H1 (cell line): ENCODE data around the gene PILRB. TPM values are rescaled to one million over a fixed set of nuclear protein-coding genes. Genes with fewer than 3 reads are reported as not detected.

Experiments used
- CTCF ChIA-PET: fragments of 300-600 bp; sonication (Branson Sonifier 250); formaldehyde crosslinking; loops from one replicate; lab custom pipeline; 2021; ENCODE audit not compliant: partially characterized antibody; lab: Charles Lee
- POLR2A ChIA-PET: fragments of 300-600 bp; sonication (Branson Sonifier 250); formaldehyde crosslinking; loops from one replicate; lab custom pipeline; 2021; ENCODE audit warnings: inconsistent platforms; ENCODE audit not compliant: partially characterized antibody; lab: Charles Lee
- DNase-seq, 2 experiments: peaks; one replicate each; pipeline versions ENCODE4 v3.0.0 to v3.0.0-alpha.2; 2010 to 2022; ENCODE audit warnings: low spot score in 2 of 2, low read depth in 1 of 2, mixed read lengths in 1 of 2
- FAIRE-seq: peaks from 2 replicates; lab custom pipeline; 2011; peaks lifted over from hg19 to GRCh38; lab: Jason Lieb, UNC
- H2AFZ ChIP-seq: 2 replicates; pipeline ENCODE4 v1.8.1; 2012; ENCODE audit warnings: low read length, inconsistent platforms
- H2AK5ac ChIP-seq: 2 replicates; pipeline ENCODE4 v1.6.1; 2013; ENCODE audit warnings: low read depth, low read length
- H2BK120ac ChIP-seq: replicated peaks from 2 replicates; pipeline ENCODE3; 2013; ENCODE audit warnings: low read depth, low read length, inconsistent platforms
- H2BK12ac ChIP-seq: 2 replicates; pipeline ENCODE4 v1.6.1; 2013; ENCODE audit warnings: low read depth, low read length
- H2BK15ac ChIP-seq: 2 replicates; pipeline ENCODE4 v1.6.1; 2013; ENCODE audit warnings: low read length
- H2BK20ac ChIP-seq: 2 replicates; pipeline ENCODE4 v1.6.1; 2013; ENCODE audit warnings: low read length
- H2BK5ac ChIP-seq: 2 replicates; pipeline ENCODE4 v1.6.1; 2013; ENCODE audit warnings: low read depth, low read length
- H3K14ac ChIP-seq: 2 replicates; pipeline ENCODE4 v1.6.1; 2013; ENCODE audit warnings: inconsistent platforms; ENCODE audit not compliant: insufficient read length
- H3K18ac ChIP-seq: 2 replicates; pipeline ENCODE4 v1.6.1; 2013; ENCODE audit warnings: low read length; ENCODE audit errors: extremely low read depth
- H3K23ac ChIP-seq: 2 replicates; pipeline ENCODE4 v1.6.1; 2013; ENCODE audit warnings: inconsistent platforms; ENCODE audit not compliant: insufficient read length
- H3K23me2 ChIP-seq: 2 replicates; pipeline ENCODE4 v1.6.1; 2013; ENCODE audit warnings: low read depth, low read length
- H3K27ac ChIP-seq: 2 replicates; pipeline ENCODE4 v1.6.1; 2011; ENCODE audit warnings: low read depth, low read length, inconsistent platforms
- H3K27me3 ChIP-seq, 4 experiments: replicated peaks in 1 of 4; 1 replicate in 1 of 4; 2 replicates in 3 of 4; pipeline versions ENCODE4 v1.6.1 to v1.8.1; 2011 to 2013; ENCODE audit warnings: low read length in 3 of 4, mild to moderate bottlenecking in 3 of 4, inconsistent platforms in 2 of 4, mixed read lengths in 2 of 4, moderate library complexity in 1 of 4; ENCODE audit not compliant: control insufficient read depth in 3 of 4, insufficient read depth in 3 of 4; ENCODE audit errors: extremely low read depth in 1 of 4
- H3K36me3 ChIP-seq, 4 experiments: 2 replicates each; pipeline versions ENCODE4 v1.6.1 to v1.8.1; 2011 to 2013; ENCODE audit warnings: mild to moderate bottlenecking in 4 of 4, low read length in 3 of 4, moderate library complexity in 2 of 4, control low read depth in 1 of 4, inconsistent platforms in 1 of 4; ENCODE audit not compliant: insufficient read depth in 4 of 4, control insufficient read depth in 2 of 4
- H3K4ac ChIP-seq: replicated peaks from 2 replicates; pipeline ENCODE3; 2013; ENCODE audit warnings: low read length, low read depth, mixed read lengths, inconsistent platforms; ENCODE audit not compliant: insufficient read length
- H3K4me1 ChIP-seq, 4 experiments: replicated peaks in 1 of 4; 1 replicate in 1 of 4; 2 replicates in 3 of 4; pipeline versions ENCODE4 v1.6.1 to v1.8.1; 2011 to 2013; ENCODE audit warnings: low read length in 3 of 4, inconsistent platforms in 2 of 4, mixed read lengths in 1 of 4; ENCODE audit not compliant: insufficient read depth in 4 of 4, control insufficient read depth in 3 of 4
- H3K4me2 ChIP-seq, 2 experiments: 2 replicates each; pipeline versions ENCODE4 v1.6.1 to v1.8.1; 2011 to 2013; ENCODE audit warnings: low read depth in 2 of 2, low read length in 2 of 2, control low read depth in 1 of 2, inconsistent platforms in 1 of 2, mild to moderate bottlenecking in 1 of 2; ENCODE audit not compliant: insufficient read depth in 1 of 2
- H3K4me3 ChIP-seq, 4 experiments: fragments of 200-600, 300-600 bp in 1 of 4; sonication (generic), shearing (Covaris generic), sonication (Bioruptor Twin) in 1 of 4; 2 replicates each; pipeline versions ENCODE4 v1.5.1 to v1.8.1; 2011 to 2016; ENCODE audit warnings: low read length in 4 of 4, low read depth in 3 of 4, control low read depth in 2 of 4, inconsistent platforms in 2 of 4, mild to moderate bottlenecking in 2 of 4, mixed read lengths in 1 of 4, moderate library complexity in 1 of 4; ENCODE audit not compliant: insufficient read depth in 2 of 4; ENCODE audit errors: extremely low read depth in 1 of 4
- H3K56ac ChIP-seq: replicated peaks from 2 replicates; pipeline ENCODE3; 2013; ENCODE audit warnings: low read depth, mild to moderate bottlenecking, mixed read lengths, low read length, inconsistent platforms; ENCODE audit not compliant: insufficient read length
- H3K79me1 ChIP-seq: 2 replicates; pipeline ENCODE4 v1.6.1; 2013; ENCODE audit warnings: low read depth, low read length, control low read depth
- H3K79me2 ChIP-seq, 2 experiments: 2 replicates each; pipeline versions ENCODE4 v1.6.1 to v1.8.1; 2012 to 2013; ENCODE audit warnings: low read length in 2 of 2, mild to moderate bottlenecking in 2 of 2, inconsistent platforms in 1 of 2; ENCODE audit not compliant: insufficient read depth in 2 of 2, control insufficient read depth in 1 of 2
- H3K9ac ChIP-seq, 4 experiments: replicated peaks in 1 of 4; 1 replicate in 1 of 4; 2 replicates in 3 of 4; pipeline versions ENCODE4 v1.6.1 to v1.8.1; 2011 to 2013; ENCODE audit warnings: low read depth in 3 of 4, low read length in 3 of 4, control low read depth in 2 of 4, mild to moderate bottlenecking in 2 of 4, moderate library complexity in 2 of 4, inconsistent platforms in 1 of 4; ENCODE audit errors: extremely low read depth in 1 of 4
- H3K9me3 ChIP-seq, 2 experiments: 2 replicates each; pipeline versions ENCODE4 v1.6.1 to v1.8.1; 2012 to 2013; ENCODE audit warnings: mild to moderate bottlenecking in 2 of 2, moderate library complexity in 2 of 2, control low read depth in 1 of 2, inconsistent platforms in 1 of 2, low read depth in 1 of 2, low read length in 1 of 2, mixed read lengths in 1 of 2; ENCODE audit not compliant: insufficient read depth in 2 of 2
- H4K20me1 ChIP-seq, 2 experiments: replicated peaks in 1 of 2; 2 replicates each; pipeline versions ENCODE3 to v1.8.1; 2011 to 2013; ENCODE audit warnings: inconsistent platforms in 2 of 2, low read length in 2 of 2, mild to moderate bottlenecking in 1 of 2; ENCODE audit not compliant: insufficient read depth in 2 of 2, control insufficient read depth in 1 of 2
- H4K5ac ChIP-seq: 2 replicates; pipeline ENCODE4 v1.6.1; 2013; ENCODE audit warnings: low read length, low read depth, mixed read lengths, inconsistent platforms; ENCODE audit not compliant: insufficient read length
- H4K8ac ChIP-seq: 2 replicates; pipeline ENCODE4 v1.8.0; 2013; ENCODE audit warnings: mild to moderate bottlenecking, moderate library complexity, low read length, inconsistent platforms; ENCODE audit not compliant: insufficient read depth; ENCODE audit errors: extremely low read depth
- H4K91ac ChIP-seq: replicated peaks from 2 replicates; pipeline ENCODE3; 2013; ENCODE audit warnings: low read length, mixed read lengths, inconsistent platforms; ENCODE audit not compliant: insufficient read length
- CEBPB ChIP-seq: IDR thresholded peaks from 2 replicates; pipeline ENCODE4 v1.6.1; 2012; ENCODE audit warnings: low read depth, low read length
- GTF2F1 ChIP-seq: IDR thresholded peaks from 2 replicates; pipeline ENCODE4 v1.6.1; 2012; ENCODE audit warnings: low read depth, low read length, improper control_type of control experiment, borderline replicate concordance
- HDAC6 ChIP-seq: IDR thresholded peaks from one replicate; pipeline ENCODE4 v1.7.1; 2012; ENCODE audit warnings: low read depth, mild to moderate bottlenecking, inconsistent platforms, low read length, moderate library complexity
- JUN ChIP-seq: IDR thresholded peaks from 2 replicates; pipeline ENCODE4 v1.6.1; 2011; ENCODE audit warnings: low read depth, mild to moderate bottlenecking, improper control_type of control experiment, low read length
- NANOG ChIP-seq: IDR thresholded peaks from 2 replicates; pipeline ENCODE4 v1.6.1; 2011; ENCODE audit warnings: low read length, low read depth, mild to moderate bottlenecking, inconsistent platforms; ENCODE audit not compliant: insufficient read depth, poor library complexity, severe bottlenecking
- POLR2AphosphoS5 ChIP-seq: IDR thresholded peaks from 2 replicates; pipeline ENCODE4 v1.6.1; 2011; ENCODE audit warnings: low read depth, low read length
- RAD21 ChIP-seq, 2 experiments: IDR thresholded peaks in 1 of 2; conservative IDR thresholded peaks in 1 of 2; 2 replicates each; pipeline ENCODE4 v1.6.1; 2011; ENCODE audit warnings: low read depth in 2 of 2, low read length in 2 of 2, improper control_type of control experiment in 1 of 2, inconsistent platforms in 1 of 2, mild to moderate bottlenecking in 1 of 2, moderate library complexity in 1 of 2
- SAP30 ChIP-seq: fragments of 300-600 bp; sonication (generic); IDR thresholded peaks from 2 replicates; pipeline ENCODE4 v1.7.1; 2012; ENCODE audit warnings: low read length, moderate library complexity, mild to moderate bottlenecking, inconsistent platforms; ENCODE audit not compliant: insufficient read depth, insufficient replicate concordance
- SP1 ChIP-seq: IDR thresholded peaks from 2 replicates; pipeline ENCODE4 v1.6.1; 2011; ENCODE audit warnings: low read depth, low read length
- WGBS, 2 experiments: shearing (Covaris generic) in 1 of 2; methylation state at CpG; one replicate each; pipeline versions ENCODE4 v1.1.6 to v1.1.7; 2013 to 2015; ENCODE audit warnings: low lambda C conversion rate in 2 of 2, mixed read lengths in 2 of 2, inconsistent platforms in 1 of 2, low coverage in 1 of 2, missing lambda C conversion rate in 1 of 2; ENCODE audit not compliant: insufficient replicate concordance in 2 of 2, insufficient coverage in 1 of 2, insufficient read length in 1 of 2; ENCODE audit errors: extremely low coverage in 1 of 2, missing lambda C conversion rate in 1 of 2; 5-methylcytosine and 5-hydroxymethylcytosine counted together
- polyA plus RNA-seq, 7 experiments: library from polyadenylated mRNA; depleted of rRNA in 3 of 7; stranded (reverse) in 5 of 7; unstranded in 2 of 7; fragments of >200 nt in 5 of 7; fragments of 200-250 nt in 2 of 7; gene quantifications; 1 replicate in 5 of 7; 2 replicates in 1 of 7; 4 replicates in 1 of 7; pipeline versions ENCODE4 v1.2.1 to v1.2.3, GENCODE V29; 2011 to 2013; ENCODE audit warnings: missing spikeins in 2 of 7, mixed read lengths in 2 of 7
- total RNA-seq: library from RNA; stranded (reverse); fragmentation: NEBNext Ultra II Directional; extraction: Animal tissue kit (Norgen Biotek cat#: 25700); gene quantifications from 2 replicates; pipeline ENCODE4 v1.2.1, GENCODE V29; 2021

PILRB gene
- total and polyA plus RNA-seq, 2 of the 8 experiments (the other 6 are each of a cell fraction or from before 2014, with no cell fraction given) = 32.2 to 49.9 TPM

GRCh38 chr7:100386940-100387339 is 29.0 kb downstream of the PILRB start:
- no peak overlapping the region for H3K56ac ChIP-seq
- ChIA-PET POLR2A (no interaction called here), CTCF (interaction anchor here (0.7 to 4.1 kb wide), 2 partner anchors 21 to 69 kb away, joined by 3 to 25 read pairs; no protein-coding TSS in a partner anchor)
- no peak overlapping the region for H4K91ac ChIP-seq
- H3K23me2 ChIP-seq = 0 out of 2 replicates have a peak, but pooled peaks cover 2% of the 10 kb centered on the region
- FAIRE-seq (no peak), DNase-seq (no peak)
- H3K9me3 ChIP-seq = no peaks in the 10 kb centered on the region
- no peak overlapping the region for H3K27ac ChIP-seq
- H2AFZ ChIP-seq = no peak overlapping the region
- no peak overlapping the region for H3K4ac ChIP-seq
- H4K8ac ChIP-seq = no peak overlapping the region
- no peak overlapping the region for H4K5ac ChIP-seq
- no peaks in the 10 kb centered on the region for H4K20me1 ChIP-seq
- no peak overlapping the region for H2BK12ac ChIP-seq
- no peaks in the 10 kb centered on the region for H3K79me2 ChIP-seq
- H2BK120ac ChIP-seq = no peak overlapping the region
- H3K36me3 ChIP-seq = no peaks in the 10 kb centered on the region
- peaks cover 0 to 2% (median 0%) of the 10 kb centered on the region in 4 experiments; a peak in 2 of 7 replicates for H3K4me1 ChIP-seq
- no peak overlapping the region for H2BK15ac ChIP-seq
- no peaks in the 10 kb centered on the region for H3K79me1 ChIP-seq
- no peak for TF ChIP-seq POLR2AphosphoS5
- no peak for TF ChIP-seq SP1
- TF ChIP-seq CEBPB = no peak
- no peak for TF ChIP-seq JUN
- no peak for TF ChIP-seq GTF2F1
- no peak for TF ChIP-seq RAD21 (IDR thresholded peaks at IDR 0.05 in 1 of 2, conservative IDR thresholded peaks at IDR 0.05 in 1 of 2; ENCODE audit: low read depth in 2 of 2, low read length in 2 of 2)
- TF ChIP-seq HDAC6 = no peak
- no peak for TF ChIP-seq NANOG
- no peak for TF ChIP-seq SAP30
- no peak overlapping the region for H2AK5ac ChIP-seq
- no peak overlapping the region for H3K14ac ChIP-seq
- H3K4me3 ChIP-seq = no peak overlapping the region
- 93% methylated on average over 5 of the region's 5 CpGs; no CpG with 5 or more reads in 1 of the 2 experiments for WGBS, 2 experiments
- no peak overlapping the region for H3K23ac ChIP-seq
- H2BK5ac ChIP-seq = no peak overlapping the region
- H3K18ac ChIP-seq = no peak overlapping the region
- H3K4me2 ChIP-seq = no peak overlapping the region
- H2BK20ac ChIP-seq = no peak overlapping the region
- no peak overlapping the region for H3K9ac ChIP-seq
- H3K27me3 ChIP-seq = no peaks in the 10 kb centered on the region; a peak in 1 of 7 replicates
